Stimulated activated naive B cell treated with anti-CD40 and anti-IgM and Interleukin-4, amounts not matched to agents 10 μg/mL and 1 μg/mL and 100 μg/mL, for 72 hours (primary cell): Measurements from ENCODE around the gene RNASEH1.
"Not testable (repeated sequence)": the region's sequence is repeated elsewhere in the genome, so short reads cannot be mapped to it uniquely, and the experiment has no call there.

Source experiments
- ATAC-seq, 2 donors: fragments of 150-1000 bp; cut with Tn5 transposase; replicated peaks; 2 replicates each; pipeline ENCODE4 v1.10.0; 2021; ENCODE audit warnings: moderate library complexity in 1 of 2
- DNase-seq: peaks from one replicate; pipeline ENCODE4 v3.0.0; 2021
- H3K27ac Mint-ChIP-seq: one replicate; pipeline ENCODE4 v1.8.0; 2022; ENCODE audit warnings: mild to moderate bottlenecking, mixed read lengths
- H3K27me3 Mint-ChIP-seq, 2 donors: one replicate each; pipeline ENCODE4 v1.8.0; 2022; ENCODE audit warnings: mixed read lengths in 2 of 2
- H3K36me3 Mint-ChIP-seq, 2 donors: one replicate each; pipeline ENCODE4 v1.8.0; 2022; ENCODE audit warnings: mixed read lengths in 2 of 2, mild to moderate bottlenecking in 1 of 2
- H3K4me1 Mint-ChIP-seq, 2 donors: one replicate each; pipeline ENCODE4 v1.8.0; 2022; ENCODE audit warnings: mixed read lengths in 2 of 2, mild to moderate bottlenecking in 1 of 2
- H3K4me3 Mint-ChIP-seq, 2 donors: one replicate each; pipeline ENCODE4 v1.8.0; 2022; ENCODE audit warnings: mild to moderate bottlenecking in 2 of 2, mixed read lengths in 2 of 2, moderate library complexity in 1 of 2
- H3K9me3 Mint-ChIP-seq, 2 donors: one replicate each; pipeline ENCODE4 v1.8.0; 2022; ENCODE audit warnings: mixed read lengths in 2 of 2, mild to moderate bottlenecking in 1 of 2

RNASEH1 gene

DNA sequence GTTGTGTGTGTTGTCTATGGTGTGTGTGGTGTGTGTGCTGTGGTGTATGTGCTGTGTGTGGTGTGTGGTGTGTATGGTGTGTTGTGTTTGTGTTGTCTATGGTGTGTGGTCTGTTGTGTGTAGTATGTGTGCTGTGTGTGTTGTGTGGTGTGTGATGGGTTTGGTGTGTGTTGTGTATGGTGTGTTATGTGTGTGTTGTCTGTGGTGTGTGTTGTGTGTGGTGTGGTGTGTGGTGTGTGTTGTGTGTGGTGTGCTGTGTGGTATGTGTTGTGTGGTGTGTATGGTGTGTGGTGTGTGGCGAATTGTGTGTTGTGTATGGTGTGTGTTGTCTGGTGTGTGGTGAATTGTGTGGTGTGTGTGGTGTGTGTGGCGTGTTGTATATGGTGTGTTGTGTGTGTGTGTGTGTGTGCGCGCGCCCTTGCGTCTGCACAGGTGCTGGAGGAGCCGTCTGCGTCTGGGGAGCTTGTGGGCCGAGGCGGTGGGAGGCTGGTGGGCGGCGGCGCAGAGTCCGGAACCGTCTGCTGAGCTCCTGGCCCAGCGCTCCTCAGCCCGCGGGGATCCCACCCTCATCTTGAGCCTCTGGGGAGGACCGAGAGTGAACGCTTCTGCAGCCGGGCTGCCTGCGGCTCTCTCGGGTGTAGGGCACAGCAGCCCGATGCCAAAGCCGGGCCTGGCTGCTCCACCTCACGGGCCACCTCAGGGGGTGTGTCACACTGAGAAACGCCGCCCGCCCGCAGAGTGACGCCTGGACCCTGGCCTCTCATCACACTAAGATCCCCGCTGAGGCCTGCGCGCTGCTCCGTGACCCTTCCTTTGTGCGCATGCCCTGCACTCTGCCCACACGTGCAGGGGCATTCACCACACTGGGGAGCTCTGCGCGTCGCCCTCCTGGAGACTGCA lies 30.0 kb downstream of the RNASEH1 start:
- Mint-ChIP-seq H3K4me1 (peaks cover 0 to 3% of the 10 kb centered on the region in 2 donors), H3K4me3 (no peak overlapping the region), H3K27me3 (no peaks in the 10 kb centered on the region), H3K27ac (no peak overlapping the region), H3K9me3 (no peaks in the 10 kb centered on the region), H3K36me3 (peaks cover 3 to 10% of the 10 kb centered on the region in 2 donors)
- DNase-seq (no peak), ATAC-seq (no peak)

DNA sequence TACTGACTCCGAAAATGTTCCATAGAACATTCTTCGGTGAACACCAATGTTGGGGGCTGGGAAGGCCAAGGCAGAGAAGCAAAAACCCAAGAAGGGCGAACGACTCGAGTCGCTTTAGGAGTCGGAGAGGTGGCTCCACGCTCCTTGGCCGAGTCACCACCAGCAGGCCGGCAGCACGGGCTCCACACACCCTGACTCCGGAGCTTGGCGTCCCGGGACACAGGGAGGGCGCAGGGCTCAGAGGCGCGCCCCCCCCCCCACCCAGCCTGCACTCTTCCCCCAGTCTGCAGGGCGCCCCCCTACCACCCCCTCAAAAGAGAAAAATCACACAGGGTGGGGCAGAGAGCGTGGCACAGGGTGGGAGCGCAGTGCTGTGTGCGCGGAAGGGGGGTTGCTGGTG lies 31.3 kb downstream of the RNASEH1 start:
- no peaks in the 10 kb centered on the region for H3K27me3 Mint-ChIP-seq

DNA sequence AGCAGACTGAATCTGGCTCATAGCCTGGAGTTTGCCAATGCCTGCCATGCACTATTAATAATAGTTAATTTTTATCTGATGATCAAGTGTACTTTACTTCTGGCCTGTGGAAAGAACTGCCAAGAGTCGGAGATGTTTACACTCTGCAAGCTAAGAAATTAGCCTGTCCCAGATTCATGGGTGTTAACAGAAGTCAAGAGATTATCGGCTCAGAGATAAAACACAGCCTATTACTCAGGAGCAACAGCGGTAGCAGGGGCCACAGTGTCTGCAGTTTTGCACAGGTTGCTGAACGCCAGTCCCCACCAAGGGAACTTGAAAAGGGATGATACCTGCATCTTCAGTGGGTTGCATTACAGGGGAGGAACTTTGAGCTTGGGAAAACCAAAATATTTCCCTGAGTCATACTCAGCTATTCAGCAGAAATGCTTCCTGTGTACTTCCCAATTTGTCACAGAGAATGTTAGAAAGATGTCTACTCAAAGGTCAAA lies 34.5 kb downstream of the RNASEH1 start:
- Mint-ChIP-seq H3K9me3 (no peaks in the 10 kb centered on the region), H3K4me1 (peaks cover 17 to 24% of the 10 kb centered on the region in 2 donors), H3K4me3 (no peak overlapping the region), H3K27me3 (no peaks in the 10 kb centered on the region), H3K27ac (no peak overlapping the region), H3K36me3 (peaks cover 5 to 10% of the 10 kb centered on the region in 2 donors)
- ATAC-seq (no peak), DNase-seq (no peak)

More for the DNA sequence above, 31.3 kb downstream of the RNASEH1 start:
- ATAC-seq (no peak), DNase-seq (no peak)
- peaks cover 2 to 3% of the 10 kb centered on the region in 2 donors for H3K4me1 Mint-ChIP-seq
- H3K9me3 Mint-ChIP-seq: no peaks in the 10 kb centered on the region
- H3K4me3 Mint-ChIP-seq: no peak overlapping the region
- peaks cover 1 to 3% of the 10 kb centered on the region in 2 donors for H3K36me3 Mint-ChIP-seq
- no peak overlapping the region for H3K27ac Mint-ChIP-seq

DNA sequence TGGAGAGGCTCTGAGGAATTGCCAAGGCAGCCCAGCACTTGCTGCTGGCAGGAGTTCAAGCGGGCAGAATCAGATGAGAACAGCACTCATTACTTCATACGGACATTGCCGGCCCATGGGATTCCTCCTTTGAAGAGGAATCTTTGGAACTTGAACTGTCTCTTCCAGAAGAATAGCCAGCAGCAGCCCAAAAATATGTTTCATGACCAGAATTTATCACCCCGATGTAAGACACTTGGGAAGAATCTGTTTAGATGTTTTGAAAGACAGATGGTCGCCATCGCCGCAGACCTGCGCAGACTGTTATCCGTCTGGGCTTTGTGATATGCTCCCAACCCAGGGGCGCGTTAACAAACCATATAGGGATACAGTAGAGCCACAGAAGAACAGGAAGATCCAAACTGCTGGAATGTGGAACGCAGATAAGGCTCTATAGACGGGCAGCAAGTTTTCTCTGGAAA lies 35.1 kb downstream of the RNASEH1 start:
- H3K4me3 Mint-ChIP-seq: no peak overlapping the region
- peaks cover 5 to 10% of the 10 kb centered on the region in 2 donors for H3K36me3 Mint-ChIP-seq
- H3K27me3 Mint-ChIP-seq: no peaks in the 10 kb centered on the region
- peaks cover 17 to 24% of the 10 kb centered on the region in 2 donors for H3K4me1 Mint-ChIP-seq
- no peak overlapping the region for H3K27ac Mint-ChIP-seq
- ATAC-seq (no peak), DNase-seq (no peak)
- no peaks in the 10 kb centered on the region for H3K9me3 Mint-ChIP-seq

DNA sequence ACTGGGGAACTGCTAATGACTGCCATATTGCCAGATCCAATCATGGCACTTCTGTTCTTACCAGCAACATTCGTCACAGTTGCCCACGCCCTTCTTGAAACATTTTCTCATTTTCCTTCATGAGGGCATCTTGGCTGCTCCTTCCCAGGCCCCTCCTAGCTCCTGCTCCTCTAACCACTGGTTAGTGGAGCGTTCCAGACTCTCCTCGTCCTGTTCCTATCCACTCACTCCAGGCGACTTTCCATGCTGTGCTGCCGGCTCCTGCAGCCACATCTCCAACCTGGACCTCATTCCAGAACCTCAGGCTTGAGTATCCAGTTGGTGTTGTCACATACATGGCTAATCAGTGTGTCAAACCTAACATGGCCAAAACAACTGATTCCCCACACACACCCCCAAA lies 37.5 kb downstream of the RNASEH1 start:
- Mint-ChIP-seq H3K9me3 (peaks cover 3% of the 10 kb centered on the region in 2 donors), H3K27me3 (no peaks in the 10 kb centered on the region), H3K36me3 (peaks cover 9 to 15% of the 10 kb centered on the region in 2 donors), H3K4me3 (peak overlapping the region; percentile 85 to 87), H3K4me1 (peaks cover 17 to 31% of the 10 kb centered on the region in 2 donors), H3K27ac (no peak overlapping the region)
- DNase-seq (no peak), ATAC-seq (no peak)

DNA sequence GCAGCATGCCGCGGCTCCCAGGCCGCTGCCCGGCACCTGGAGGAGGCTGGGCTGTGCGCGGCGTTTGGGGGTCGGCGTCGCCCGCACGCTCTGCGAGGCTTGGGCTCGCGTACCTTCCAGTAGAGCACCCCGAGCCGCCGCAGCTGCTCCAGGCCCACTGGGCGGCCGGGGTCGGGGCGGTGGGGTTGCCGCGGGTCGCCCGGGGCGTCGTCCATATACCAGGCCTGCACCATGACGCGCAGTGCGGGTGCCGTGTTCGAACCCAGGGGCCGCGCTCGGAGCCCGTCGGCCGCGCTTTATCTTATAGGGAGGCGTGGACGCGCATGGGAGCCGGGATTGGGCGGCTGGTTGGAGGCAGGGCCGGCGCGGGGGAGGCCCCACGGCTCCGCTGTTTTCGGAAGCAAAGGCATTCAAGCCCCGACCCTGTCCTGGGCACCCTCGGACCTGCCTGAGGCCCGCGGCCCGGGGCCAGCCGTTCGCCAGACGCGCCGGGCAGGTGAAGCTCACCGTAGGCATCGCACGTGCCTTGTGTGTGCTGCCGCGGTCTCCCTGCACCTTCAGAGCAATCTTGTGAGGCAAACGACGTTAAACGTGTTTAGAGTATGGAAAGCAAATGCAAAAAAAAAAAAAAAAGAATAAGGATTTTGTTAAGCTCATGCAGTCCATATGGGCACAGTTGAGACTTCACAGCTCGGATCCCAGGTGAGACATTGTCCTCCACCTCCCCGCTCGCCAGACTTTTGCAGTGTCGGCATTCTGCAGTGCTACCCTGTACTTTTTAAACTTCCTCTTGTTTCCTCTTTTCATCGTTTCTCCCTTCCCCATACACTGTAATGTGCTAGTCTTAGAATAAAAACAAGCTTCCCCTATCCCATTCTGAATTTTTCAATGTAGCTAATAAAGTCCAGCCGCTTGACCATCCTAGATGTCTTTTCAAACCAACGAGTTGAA lies 38.6 kb downstream of the RNASEH1 start, which contains the start of gene ADI1:
TSS of gene ADI1 (minus strand) at position 277 of the 951 bp plus-strand sequence. CDS start at position 233, 44 bp downstream.
- ATAC-seq: peak; percentile 82 to 83
- peak; percentile 81 for DNase-seq
- Mint-ChIP-seq H3K4me3 (peak within 1 kb of the TSS; percentile 85 to 87), H3K36me3 (peaks cover 13 to 20% of the 10 kb centered on the region in 2 donors), H3K9me3 (peaks cover 6% of the 10 kb centered on the region in 2 donors), H3K27ac (peak within 1 kb of the TSS; percentile 84), H3K27me3 (no peaks in the 10 kb centered on the region), H3K4me1 (peaks cover 17 to 34% of the 10 kb centered on the region in 2 donors)

DNA sequence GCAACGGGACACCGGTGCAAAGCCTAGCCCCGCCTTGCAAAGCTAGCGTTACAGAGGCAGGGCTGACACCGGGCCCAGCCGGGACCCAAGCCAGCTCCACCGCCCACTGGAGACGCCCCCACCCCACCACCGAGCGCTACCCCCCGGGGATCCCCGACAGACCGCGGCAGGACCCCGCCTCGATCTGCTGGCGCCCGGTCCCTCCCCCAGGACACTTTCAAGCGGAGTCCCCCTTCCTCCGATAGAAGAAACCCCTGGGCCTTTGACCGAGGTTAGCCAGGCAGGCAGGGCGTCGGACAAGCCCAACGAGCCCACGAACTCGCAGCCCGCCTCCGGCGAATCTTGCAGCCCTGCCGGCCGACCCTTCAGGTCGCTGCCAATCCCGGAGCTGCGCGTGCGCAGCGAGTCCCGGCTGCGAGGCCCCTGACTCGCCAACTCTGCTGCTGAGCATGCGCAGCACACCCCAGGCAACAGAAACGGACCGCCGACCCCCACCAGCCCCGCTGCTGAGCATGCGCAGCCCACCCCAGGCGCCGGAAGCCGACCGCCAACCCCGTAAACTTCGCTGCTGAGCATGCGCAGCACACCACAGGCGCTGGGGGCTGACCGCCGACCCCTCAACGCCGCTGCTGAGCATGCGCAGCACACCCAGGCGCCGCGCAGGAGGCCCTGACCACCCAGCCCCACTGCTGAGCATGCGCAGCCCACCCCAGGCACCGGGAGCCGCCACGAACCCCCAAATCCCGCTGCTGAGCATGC lies 39.5 kb downstream of the RNASEH1 start:
- peaks cover 6 to 7% of the 10 kb centered on the region in 2 donors for H3K9me3 Mint-ChIP-seq
- ATAC-seq: peak; percentile 78 to 83
- H3K4me3 Mint-ChIP-seq: peak overlapping the region; percentile 85 to 87
- H3K27me3 Mint-ChIP-seq: no peaks in the 10 kb centered on the region
- peaks cover 22 to 41% of the 10 kb centered on the region in 2 donors for H3K4me1 Mint-ChIP-seq
- H3K27ac Mint-ChIP-seq: peak overlapping the region; percentile 84
- peak; percentile 99 for DNase-seq
- peaks cover 21 to 28% of the 10 kb centered on the region in 2 donors for H3K36me3 Mint-ChIP-seq

DNA sequence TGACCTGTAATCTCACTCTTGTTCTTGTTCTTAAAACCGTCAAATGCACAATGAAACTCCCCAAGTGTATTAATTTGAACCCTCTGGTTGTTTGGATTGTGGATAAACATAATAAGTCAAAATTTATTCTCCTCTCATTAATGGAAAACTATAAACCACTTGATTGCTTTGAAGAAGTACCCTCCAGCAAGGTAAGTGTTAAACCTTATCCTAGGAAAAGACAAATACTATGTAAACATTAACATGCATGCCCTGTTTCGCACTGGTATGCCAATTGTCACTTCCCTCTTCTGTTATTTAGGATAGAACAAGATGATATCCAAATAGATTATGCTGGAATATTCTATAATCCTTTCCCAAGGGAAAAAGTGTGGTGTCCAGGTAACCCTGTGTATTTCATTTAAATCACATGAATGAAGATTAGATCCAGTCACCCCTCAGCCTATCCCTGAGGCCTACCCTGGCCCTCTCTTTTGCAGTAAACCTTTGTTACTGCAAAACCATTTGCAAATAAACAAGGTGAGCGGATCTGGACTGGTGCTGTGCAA lies 40.1 kb downstream of the RNASEH1 start:
- H3K4me3 Mint-ChIP-seq: peak overlapping the region; percentile 85 to 87
- peaks cover 23 to 35% of the 10 kb centered on the region in 2 donors for H3K36me3 Mint-ChIP-seq
- ATAC-seq (no peak), DNase-seq (no peak)
- H3K4me1 Mint-ChIP-seq: peaks cover 22 to 41% of the 10 kb centered on the region in 2 donors
- peak overlapping the region; percentile 84 for H3K27ac Mint-ChIP-seq
- H3K9me3 Mint-ChIP-seq: peaks cover 6 to 7% of the 10 kb centered on the region in 2 donors
- no peaks in the 10 kb centered on the region for H3K27me3 Mint-ChIP-seq

DNA sequence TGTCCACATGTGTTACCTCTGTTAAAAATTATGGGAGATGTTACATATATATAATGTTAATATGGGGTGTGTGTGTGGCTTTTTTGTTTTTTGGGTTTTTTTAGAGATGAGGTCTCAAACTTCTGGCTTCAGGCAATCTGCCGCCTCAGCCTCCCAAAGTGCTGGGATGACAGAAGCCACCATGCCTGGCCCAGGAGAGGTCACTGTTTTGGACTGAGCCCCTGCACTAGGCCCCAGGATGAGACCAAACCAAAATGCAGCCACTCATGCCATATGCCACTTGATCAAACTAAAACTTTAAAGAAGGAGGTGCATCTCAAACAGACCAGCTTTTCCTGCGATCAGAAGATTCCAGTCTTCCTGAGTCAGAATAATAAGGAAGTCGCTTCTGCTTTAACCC lies 41.3 kb downstream of the RNASEH1 start:
- Mint-ChIP-seq H3K9me3 (peaks cover 6 to 7% of the 10 kb centered on the region in 2 donors), H3K27ac (no peak overlapping the region), H3K4me3 (no peak overlapping the region), H3K36me3 (peaks cover 31 to 44% of the 10 kb centered on the region in 2 donors), H3K4me1 (peaks cover 21 to 39% of the 10 kb centered on the region in 2 donors), H3K27me3 (no peaks in the 10 kb centered on the region)
- DNase-seq: no peak
- ATAC-seq: no peak

DNA sequence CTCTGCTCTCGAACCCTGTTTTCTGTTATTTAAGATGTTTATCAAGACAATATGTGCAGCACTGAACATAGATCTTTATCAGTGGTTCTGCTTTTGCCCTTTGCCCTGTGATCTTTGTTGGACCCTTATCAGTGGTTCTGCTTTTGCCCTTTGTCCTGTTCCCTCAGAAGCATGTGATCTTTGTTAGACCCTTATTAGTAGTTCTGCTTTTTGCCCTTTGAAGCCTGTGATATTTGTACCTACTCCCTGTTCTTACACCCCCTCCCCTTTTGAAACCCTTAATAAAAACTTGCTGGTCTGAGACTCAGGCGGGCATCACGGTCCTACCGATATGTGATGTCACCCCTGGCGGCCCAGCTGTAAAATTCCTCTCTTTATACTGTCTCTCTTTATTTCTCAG lies 42.7 kb downstream of the RNASEH1 start:
- H3K9me3 Mint-ChIP-seq: peaks cover 7 to 14% of the 10 kb centered on the region in 2 donors
- peaks cover 38 to 48% of the 10 kb centered on the region in 2 donors for H3K36me3 Mint-ChIP-seq
- peaks cover 9 to 25% of the 10 kb centered on the region in 2 donors for H3K4me1 Mint-ChIP-seq
- H3K27me3 Mint-ChIP-seq, H3K4me3 Mint-ChIP-seq, H3K27ac Mint-ChIP-seq, ATAC-seq, DNase-seq: not testable (repeated sequence)

DNA sequence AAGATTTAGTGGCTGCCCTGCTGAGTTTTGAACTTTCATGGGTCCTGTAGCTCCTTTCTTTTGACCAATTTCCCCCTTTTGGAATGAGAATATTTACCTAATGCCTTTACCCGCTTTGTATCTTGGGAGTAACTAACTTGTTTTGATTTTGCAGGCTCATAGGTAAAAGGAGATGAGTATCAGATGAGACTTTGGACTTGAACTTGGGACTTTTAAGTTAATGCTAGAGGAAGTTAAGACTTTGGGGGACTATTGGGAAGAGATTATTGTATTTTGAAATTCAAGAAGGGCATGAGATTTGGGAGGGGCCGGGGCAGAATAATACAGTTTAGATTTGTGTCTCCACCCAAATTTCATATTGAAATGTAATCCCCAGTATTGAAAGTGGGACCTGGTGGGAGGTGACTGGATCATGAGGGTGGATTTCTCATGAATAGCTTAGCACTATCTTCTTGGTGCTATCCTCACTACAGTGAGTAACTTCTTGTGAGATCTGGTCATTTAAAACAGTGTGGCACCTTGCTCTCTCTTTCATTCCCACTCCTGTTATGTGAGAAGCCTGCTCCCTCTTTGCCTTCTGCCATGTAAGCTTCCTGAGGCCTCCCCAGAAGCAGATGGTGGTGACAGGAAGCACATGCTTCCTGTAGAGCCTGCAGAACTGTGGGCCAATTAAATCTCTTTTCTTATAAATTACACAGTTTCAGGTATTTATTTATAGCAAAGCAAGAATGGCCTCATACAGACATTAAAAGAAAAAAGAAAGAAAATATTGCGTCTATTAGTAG lies 44.9 kb downstream of the RNASEH1 start:
- Mint-ChIP-seq H3K4me3 (no peak overlapping the region), H3K9me3 (peaks cover 11 to 18% of the 10 kb centered on the region in 2 donors), H3K27me3 (no peaks in the 10 kb centered on the region), H3K4me1 (peaks cover 5 to 18% of the 10 kb centered on the region in 2 donors), H3K27ac (no peak overlapping the region), H3K36me3 (peaks cover 46 to 62% of the 10 kb centered on the region in 2 donors)
- DNase-seq (no peak), ATAC-seq (no peak)

DNA sequence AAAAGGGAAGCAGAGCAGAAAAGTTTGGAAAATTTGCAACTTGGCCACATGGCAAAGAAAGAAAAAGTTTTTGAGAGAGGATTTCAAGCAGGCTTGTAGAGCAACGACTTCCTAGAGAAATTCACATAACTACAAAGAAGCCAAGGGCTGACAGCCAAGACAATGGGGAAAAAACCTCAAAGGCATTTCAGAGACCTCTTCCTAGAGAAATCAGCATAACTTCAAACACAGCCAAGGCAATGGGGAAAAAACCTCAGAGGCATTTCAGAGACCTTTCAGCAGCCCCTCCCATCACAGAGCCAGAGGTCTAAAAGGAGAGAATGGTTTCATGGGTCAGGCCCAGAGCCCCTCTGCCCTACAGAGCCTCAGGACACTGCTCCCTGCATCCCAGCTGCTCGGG lies 46.0 kb downstream of the RNASEH1 start:
- H3K9me3 Mint-ChIP-seq: peaks cover 14 to 18% of the 10 kb centered on the region in 2 donors
- H3K4me3 Mint-ChIP-seq: no peak overlapping the region
- no peak for DNase-seq
- H3K27me3 Mint-ChIP-seq: no peaks in the 10 kb centered on the region
- no peak for ATAC-seq
- H3K36me3 Mint-ChIP-seq: peaks cover 53 to 72% of the 10 kb centered on the region in 2 donors
- peaks cover 5 to 13% of the 10 kb centered on the region in 2 donors for H3K4me1 Mint-ChIP-seq
- no peak overlapping the region for H3K27ac Mint-ChIP-seq
